ENCODE measurements around the gene NDNF.

Gene NDNF, protein sequence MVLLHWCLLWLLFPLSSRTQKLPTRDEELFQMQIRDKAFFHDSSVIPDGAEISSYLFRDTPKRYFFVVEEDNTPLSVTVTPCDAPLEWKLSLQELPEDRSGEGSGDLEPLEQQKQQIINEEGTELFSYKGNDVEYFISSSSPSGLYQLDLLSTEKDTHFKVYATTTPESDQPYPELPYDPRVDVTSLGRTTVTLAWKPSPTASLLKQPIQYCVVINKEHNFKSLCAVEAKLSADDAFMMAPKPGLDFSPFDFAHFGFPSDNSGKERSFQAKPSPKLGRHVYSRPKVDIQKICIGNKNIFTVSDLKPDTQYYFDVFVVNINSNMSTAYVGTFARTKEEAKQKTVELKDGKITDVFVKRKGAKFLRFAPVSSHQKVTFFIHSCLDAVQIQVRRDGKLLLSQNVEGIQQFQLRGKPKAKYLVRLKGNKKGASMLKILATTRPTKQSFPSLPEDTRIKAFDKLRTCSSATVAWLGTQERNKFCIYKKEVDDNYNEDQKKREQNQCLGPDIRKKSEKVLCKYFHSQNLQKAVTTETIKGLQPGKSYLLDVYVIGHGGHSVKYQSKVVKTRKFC

DNA sequence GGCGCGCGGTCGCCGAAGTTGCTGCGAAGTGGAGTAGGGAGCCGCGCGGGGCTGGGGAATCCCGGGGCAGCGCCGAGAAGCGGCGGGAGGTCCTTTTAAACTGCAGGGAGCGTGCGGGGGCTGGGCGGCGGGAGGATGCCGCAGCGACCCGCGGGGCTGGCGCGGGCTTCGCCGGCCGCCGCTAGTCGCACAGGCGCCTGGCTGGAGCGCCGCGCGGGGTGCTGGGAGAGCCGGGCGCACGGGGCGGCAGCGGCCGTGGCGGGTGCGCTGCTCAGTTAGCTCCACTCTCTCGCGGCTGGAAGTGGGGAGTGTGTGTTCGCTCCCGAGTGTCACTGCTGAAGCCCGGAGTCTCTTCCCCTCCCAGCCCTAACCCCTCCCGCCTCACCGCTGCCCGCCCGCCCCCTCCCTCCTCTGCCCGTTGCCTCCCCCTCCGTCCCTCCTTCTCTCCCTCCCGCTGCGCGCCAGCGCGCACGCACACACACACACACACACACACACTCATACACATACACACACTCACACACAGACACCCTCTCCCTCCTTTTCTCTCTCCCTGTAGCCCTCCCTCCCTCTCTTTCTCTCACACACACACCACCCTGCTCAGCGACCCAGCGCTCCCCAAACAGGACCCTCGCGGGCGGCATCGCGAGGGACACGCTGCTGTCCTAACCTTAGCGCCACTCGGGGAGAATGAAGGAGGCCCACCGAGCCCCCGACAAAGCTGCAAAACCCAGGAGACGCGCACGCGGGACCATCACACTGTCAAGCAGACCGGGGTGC, at the start of gene NDNF:
Gene NDNF (minus strand): TSS at position 312 of the 780 bp plus-strand sequence. CDS start 26,698 bp downstream, outside the sequence.
- DNase-seq: peak; percentile 84

DNA sequence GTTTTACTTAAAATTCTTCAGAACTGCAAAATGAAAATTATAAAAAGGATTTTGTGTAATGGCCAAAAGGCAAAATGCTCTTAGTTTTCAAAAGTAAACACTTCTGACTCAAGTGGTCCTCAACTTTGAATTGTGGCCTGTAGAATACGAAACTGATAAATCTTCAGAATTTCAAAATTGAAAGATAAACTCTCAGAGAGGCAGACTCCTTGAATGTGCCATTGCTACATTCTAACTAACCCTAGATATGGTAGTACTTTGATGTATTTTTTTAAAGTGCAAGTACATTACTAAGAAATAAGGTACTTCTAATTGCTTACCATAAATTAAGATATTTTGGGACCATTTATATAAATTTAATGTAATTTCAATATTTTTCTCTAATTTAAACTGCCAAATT, 47.4 kb upstream of the NDNF start:
- no peak for DNase-seq

DNA sequence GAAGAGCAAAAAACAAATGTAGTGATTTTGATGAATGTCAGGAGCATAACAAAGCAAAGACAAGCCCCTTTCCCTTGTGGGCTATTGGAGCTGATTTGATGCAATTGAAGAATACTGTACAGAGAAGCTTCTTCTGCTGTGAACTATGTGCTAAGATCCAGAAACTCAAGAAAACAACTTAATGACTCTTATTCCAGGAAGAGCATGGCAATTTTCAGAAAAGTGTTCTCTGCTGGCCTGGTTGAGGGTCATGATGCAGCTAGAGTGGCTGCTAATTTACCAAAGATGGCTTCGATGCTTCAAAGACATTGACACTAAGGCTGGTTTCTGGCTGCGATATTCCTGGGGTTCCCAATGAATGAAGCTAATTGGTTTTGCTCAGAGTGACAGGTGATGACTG, 46.0 kb upstream of the NDNF start:
- no peak for DNase-seq

DNA sequence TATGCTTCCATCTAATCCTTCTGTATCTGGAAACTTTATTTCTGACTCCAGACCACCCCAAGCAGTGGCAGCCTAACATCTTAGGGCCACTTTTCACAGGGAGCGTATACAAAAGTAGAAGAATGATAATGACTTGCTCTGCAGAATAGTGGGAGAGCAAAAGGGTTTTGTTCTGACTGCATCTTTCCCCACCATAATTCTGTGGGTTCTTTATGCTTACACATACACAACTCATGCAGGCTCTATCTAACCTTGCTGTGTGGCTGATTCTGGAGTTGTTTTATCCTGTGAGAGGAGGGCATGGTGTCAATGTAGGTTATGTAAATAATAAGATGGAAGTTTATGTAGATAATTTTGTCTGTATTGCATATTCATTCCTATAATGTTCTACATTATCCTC, 42.4 kb upstream of the NDNF start:
- no peak for DNase-seq

DNA sequence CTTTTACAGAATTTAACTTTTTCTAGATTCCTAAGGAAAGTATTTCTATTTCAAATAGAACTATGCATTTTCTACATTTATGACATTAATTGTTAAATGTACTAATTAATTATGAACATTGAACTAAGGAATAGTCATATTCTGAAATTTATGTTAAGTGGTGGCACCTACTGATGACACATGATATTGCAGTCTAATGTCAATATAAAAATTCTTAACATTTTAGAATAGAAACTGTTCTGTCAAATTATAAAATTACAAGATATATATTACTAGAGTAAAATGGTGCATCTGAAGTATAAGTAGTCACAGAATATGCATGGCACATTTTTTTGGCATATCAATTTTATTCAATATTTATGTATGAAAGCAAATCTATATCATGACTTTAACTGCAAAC, 40.2 kb upstream of the NDNF start:
- no peak for DNase-seq

DNA sequence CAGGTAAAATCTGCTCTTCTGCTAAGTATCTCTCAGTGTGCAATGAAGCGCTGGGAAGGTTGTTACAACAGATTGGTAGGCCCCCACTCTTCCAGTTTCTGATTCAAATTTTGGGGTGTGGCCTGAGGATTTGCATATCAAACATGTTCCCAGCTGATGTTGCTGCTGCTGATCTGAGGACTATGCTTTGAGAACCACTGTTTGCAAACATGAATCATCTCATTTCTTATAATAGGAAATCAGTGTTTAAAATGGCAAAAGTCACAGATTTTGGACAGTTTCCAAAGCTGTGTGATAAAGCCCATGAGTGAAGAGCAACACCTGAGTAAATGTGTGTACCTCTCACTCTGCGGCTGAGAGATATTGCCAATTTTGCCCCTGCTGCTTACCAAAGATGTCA, 36.2 kb upstream of the NDNF start:
- DNase-seq: no peak

DNA sequence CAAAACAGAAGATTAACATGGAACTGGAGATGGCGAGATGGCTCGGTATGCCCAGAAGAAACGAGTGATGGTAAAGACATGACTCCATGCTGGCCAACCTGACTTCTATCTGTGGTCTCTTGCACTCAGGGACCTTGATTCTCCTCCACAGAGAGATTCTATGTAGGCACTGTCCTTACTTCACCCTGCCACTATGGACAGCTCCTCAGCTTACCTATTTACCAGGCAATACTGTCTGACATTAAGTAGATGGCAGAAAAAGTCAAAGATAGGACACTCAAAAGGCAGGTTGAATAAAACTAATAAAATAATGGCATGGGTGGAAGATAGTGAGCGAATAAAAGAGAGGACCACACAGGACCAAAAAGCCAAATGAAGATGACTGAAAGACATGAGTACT, 35.2 kb upstream of the NDNF start:
- DNase-seq: no peak

DNA sequence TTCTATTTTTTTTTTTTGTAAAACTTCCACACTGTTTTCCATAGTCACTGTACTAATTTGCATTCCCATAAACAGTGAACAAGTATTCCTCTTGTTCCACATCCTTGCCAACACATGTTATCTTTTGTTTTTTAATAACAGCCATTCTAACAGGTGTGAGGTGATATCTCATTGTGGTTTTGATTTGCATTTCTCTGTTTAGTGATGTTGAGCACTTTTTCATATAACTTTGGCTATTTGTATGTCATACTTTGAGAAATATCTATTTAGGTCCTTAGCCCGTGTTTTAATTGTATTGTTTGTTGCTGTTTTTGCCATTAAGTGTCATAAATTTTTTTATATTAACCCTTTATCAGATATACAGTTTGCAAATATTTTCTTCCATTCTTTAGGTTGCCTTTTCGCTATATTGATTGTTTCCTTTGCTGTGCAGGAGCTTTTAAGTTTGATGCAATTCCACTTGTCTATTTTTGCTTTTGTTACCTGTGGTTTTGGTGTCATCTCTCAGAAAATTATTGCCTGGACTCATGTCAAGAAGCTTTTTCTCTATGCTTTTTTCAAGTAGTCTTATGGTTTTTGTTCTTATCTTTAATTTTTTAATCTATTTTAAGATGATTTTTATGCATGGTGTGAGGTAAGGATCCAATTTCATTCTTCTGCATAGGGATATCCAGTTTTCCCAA, 27.9 kb upstream of the NDNF start:
- no peak for DNase-seq

DNA sequence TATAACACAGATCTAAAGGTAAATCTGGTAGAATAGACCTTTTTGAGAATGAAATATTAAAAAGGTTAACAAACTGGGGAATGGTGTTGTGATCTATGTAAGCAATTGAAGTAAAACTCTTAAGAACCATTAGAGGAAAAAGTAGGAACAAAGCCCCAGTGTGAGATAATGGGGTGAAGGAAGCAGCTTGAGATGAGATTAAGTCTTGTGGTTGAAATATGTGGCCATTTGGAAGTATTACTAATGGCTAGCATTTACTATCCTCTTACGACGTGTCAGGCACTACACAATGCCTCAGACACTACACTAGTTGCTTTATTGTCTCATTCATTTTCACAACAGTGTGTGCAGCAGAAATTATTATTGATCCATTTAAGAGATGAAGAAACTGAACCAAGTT, 25.9 kb upstream of the NDNF start:
- DNase-seq: no peak

DNA sequence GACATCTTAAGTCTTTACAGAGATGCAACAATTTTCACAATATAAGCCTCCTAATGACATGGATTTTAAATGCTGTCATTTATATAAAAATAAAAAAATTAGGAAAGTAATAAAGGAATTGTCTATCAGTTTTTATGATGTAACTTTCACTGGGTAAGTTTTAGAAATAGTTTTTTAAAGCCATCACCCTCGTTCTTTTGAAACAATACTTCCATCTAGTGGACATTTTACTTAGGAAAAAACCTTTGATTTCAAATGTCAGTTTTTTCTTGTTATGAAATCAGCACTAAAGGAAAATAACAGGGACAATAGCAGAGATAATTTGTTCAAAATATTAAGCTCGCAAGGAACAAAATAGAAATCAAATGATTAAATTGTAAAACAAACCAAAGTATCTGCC, 24.3 kb upstream of the NDNF start:
- no peak for DNase-seq

DNA sequence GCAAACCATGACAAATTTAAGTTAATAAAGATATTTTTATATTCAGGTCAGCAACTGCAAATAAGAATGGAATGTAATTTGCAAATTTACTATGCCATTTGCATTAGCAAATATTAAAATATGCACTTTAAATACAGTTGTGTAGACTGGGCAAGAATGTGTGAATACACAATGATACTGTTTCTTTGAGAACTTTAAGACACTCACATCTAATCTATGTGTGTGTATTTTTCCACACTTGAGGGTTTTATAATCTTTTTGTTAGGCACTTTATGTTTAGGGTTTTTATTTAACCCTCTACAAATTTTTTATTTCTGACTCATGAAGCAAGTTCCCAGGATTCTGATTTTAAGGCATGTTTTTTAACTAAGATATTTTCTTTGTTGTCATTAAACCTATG, 23.9 kb upstream of the NDNF start:
- no peak for DNase-seq

DNA sequence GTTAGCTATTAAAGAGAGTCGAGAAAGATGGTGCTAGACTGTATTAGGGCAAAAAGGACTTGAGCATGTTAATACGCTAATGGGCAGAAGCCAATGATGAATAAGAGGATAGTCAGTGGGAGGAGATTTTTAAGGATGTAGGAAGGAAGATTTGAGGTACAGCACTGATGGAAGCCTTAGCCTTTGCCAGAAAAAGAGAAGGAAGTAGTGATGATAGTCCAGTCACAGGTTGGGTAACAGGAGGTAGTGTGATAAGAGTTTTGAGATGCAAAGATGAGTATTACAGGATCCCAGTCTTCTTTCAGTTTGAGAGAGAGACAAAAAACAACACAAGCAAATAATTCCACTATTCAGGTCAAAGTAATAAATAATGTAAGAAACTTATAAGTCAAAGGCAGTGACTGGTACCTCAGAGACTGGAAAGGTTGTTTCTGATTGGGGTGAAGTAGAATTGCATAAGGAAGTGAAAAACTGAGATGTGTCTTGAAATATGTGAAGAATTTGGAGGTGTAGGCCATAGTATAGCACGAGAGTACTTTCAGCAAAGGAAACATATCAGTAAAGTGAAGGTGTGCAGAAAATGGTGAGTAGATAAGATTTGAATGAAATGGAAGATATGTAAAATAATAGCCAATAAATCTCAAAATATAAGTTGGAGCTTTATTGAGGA, 22.1 kb upstream of the NDNF start:
- no peak for DNase-seq

DNA sequence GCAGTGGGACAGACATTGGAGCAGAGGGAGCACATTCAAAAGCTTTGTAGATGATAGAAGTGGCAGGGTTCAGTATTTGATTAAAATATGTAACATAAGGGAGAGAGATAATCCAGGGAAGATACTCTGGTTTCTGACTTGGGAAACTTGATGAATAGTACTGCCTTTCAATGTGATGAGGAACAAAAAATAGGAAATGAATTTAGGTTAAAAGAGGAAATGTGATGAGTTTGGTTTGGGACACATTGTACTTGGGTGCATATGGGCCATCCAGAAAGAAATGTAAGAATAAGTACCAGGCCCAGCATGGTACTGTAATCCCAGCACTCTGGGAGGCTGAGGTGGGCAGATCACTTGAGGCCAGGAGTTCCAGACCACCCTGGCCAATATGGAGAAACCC, 20.9 kb upstream of the NDNF start:
- no peak for DNase-seq

DNA sequence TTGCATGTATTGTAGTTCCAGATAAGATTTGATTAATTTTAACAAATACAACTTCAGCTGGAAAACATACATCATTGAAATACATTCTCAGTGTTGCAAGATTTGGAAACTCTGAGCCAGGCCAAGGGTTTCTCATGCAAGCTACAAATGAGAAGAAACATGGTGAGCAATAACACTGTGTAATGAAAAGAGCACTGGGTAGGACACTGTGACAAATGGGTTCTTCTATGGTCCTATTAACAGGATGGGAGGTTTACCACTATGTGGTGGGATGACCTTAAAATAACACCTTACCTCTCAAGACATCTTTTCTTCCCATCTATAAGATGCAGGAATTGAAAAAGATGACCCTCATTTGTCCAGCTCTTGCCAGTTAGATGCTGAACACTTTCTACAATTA, 19.6 kb upstream of the NDNF start:
- no peak for DNase-seq

DNA sequence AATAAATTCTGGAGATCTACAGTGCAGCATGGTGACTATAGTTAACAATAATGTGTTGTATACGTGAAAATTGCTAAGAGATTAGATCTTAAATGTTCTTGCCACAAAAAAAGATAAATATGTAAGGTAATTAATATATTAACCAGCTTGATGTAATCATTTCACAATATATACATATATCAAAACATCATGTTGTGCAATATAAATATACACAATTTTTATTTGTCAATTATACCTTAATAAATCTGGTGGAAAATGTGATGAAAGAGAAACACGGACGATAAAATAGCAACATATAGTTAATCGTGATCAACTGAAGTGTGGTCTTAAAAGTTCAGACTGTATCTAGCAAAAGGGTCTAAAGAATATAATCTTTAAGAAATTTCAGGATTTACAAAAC, 16.5 kb upstream of the NDNF start:
- no peak for DNase-seq

DNA sequence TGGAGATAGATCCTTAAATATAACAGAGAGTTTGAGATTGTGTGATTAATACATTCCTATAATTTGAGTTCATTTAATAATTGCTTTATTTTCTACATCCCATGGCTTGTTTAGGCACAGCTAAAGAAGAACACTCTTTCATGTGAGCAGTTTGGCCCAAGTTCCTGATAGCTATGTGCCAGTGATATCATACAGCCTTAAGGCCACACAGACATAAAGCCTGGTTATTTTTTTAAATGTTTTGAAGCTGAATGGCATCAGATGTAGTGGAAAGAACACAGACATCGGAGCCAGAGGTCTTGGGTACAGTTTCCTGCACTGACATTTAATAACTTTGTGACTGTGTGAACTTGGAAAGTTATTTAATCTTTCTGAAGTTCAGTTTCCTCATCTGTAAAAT, 7.0 kb upstream of the NDNF start:
- DNase-seq: no peak

DNA sequence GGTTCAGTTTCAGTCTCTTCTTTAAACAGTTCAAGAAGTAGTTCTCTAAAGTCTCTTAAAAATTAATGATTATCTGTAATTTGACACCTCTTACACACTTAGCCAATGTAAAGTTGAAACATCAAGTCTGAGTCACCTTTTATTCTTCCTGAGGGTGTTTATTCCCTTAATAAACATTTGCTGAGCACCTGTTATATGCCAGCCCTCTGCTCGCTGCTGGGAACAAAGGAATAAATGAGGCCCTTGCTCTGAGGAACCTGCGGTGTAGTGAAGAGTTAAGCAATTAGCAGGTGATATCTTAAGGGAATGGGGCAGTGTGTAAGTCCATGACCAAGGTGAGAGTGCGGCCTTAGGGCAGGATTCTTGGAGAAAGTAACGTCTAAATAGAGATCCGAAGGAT, 5.2 kb upstream of the NDNF start:
- DNase-seq: no peak

DNA sequence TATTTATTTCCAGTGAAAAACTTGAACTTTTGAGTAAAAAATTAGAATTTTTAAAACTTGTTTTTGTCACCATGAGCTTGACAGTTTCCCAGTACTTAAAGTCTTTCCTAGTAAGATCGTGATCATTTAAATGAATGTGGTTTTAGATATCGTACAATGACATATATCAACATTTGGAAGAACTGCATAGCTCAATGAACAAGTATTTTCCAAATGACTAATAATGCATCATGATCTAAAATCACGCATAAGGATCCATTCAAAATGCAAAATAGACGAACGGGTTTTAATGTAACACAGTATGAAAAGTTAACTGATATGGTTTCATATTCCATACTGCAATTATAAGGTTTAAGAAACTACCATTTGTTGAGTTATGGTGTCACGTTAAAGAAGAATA, 4.1 kb upstream of the NDNF start:
- no peak for DNase-seq

DNA sequence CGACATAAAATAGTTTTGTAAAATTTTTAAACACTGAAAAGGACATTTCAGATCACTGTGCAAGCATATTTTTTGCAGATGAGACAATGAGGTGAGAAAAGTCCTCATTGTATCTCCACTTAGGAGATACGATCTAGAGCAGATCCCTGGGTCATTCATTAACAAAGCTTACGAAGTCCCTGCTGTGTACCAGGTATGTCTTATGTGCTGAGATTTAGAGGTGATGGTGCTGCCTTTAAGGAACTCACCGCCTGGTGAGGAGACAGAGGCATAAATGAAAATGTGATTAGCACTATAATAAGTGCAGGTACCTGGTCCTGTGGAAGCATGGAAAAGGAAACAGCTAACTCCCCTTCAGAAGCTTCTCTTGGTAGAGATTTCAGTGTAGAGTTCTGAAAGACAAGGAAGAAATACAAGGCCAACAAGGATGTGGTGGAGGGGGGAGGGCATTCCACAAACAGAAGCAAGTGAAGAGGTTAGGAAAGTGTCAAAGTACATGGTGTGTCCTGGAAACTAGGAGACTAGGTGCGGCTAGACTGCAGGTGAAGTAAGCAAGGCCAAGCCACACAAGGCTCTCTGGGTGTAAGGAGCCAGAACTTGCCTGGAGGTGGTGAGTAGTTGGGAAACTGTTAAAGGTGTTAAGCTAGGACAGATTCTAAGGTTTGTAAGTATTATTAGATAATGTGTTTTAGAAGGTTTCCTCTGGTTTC, 1.5 kb upstream of the NDNF start:
- DNase-seq: no peak

DNA sequence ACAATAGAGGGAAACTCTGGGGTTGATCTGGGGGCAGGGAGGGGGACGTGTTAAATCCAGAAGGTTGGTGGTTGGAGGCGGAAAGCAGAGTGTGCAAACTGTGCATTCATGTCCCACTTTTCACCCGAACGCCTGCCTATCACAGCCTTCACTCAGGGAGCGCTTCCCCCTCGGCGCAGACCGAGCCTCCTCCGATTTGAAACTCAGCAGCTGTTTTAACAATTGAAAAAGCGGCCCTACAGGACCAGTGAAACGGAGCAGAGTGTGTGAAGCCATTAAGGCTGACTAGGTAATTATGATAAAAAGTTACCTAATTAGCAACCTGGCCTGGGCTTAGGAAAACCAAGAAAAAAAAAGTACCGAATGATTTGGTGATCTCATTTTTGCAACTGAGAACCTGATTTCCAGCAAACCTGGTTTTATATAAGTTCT, 685 bp upstream of the NDNF start:
- peak; percentile 70 for DNase-seq

DNA sequence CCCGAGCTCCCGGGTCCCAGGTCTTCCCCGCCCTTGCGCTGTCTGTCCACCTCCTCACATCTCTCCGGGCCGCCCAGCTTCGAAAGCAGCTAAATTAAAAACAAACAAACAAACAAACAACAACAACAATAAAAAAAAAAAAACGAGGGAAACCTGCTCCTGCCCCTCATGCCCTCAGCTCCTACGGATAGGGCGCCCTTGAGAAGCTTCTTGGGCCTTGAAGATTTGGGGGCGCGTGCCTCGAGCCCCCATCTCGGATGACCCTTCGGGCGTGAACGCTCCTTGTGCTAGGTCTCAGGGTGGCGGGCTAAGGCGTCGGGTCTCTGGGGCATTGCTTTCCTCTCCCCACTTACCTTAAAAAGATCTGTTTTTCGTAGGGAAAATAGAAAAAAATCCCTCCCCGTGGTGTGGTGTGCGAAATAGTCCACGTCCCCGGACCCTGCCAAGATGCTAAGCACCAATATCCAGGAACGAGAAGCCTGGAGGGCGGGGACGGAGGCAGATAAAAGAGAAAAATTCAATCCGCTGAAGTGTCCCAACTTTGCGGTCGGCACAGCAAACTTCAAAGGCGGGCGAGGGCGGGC, 603 bp downstream of the NDNF start:
- DNase-seq: no peak
